Activated CD8-positive, alpha-beta memory T cell treated with anti-CD3 and anti-CD28 coated beads, Interleukin-2, amount 10 ng/mL, durations not matched to agents 7 days and 5 days (primary cell): Measurements from ENCODE around the gene C17orf75. TPM values are rescaled to one million over a fixed set of nuclear protein-coding genes. Genes with fewer than 3 reads are reported as not detected.
"Not testable (repeated sequence)": the region's sequence is repeated elsewhere in the genome, so short reads cannot be mapped to it uniquely, and the experiment has no call there.

ENCODE experiments used
- ATAC-seq: fragments of 150-1000 bp; cut with Tn5 transposase; one replicate; pipeline ENCODE4 v1.10.0; 2021; ENCODE audit warnings: moderate library complexity
- CTCF ChIA-PET: fragments of 350-600 bp; sonication (Branson Sonifier 250); formaldehyde crosslinking; loops from one replicate; lab custom pipeline; 2021; ENCODE audit warnings: antibody characterized with exemption; lab: Charles Lee
- DNase-seq: peaks from one replicate; pipeline ENCODE4 v3.0.0-alpha.2; 2020
- H3K27ac Mint-ChIP-seq: one replicate; pipeline ENCODE4 v1.8.0; 2021; ENCODE audit warnings: mild to moderate bottlenecking, mixed read lengths
- H3K27me3 Mint-ChIP-seq: one replicate; pipeline ENCODE4 v1.8.0; 2021; ENCODE audit warnings: mixed read lengths
- H3K36me3 Mint-ChIP-seq: one replicate; pipeline ENCODE4 v1.8.0; 2021; ENCODE audit warnings: mild to moderate bottlenecking, mixed read lengths
- H3K4me1 Mint-ChIP-seq: one replicate; pipeline ENCODE4 v1.8.0; 2021; ENCODE audit warnings: mixed read lengths
- H3K4me3 Mint-ChIP-seq: one replicate; pipeline ENCODE4 v1.8.0; 2021; ENCODE audit warnings: mild to moderate bottlenecking, moderate library complexity, mixed read lengths
- H3K9me3 Mint-ChIP-seq: one replicate; pipeline ENCODE4 v1.8.0; 2022; ENCODE audit warnings: low read depth, mixed read lengths
- total RNA-seq, 2 experiments: library from RNA; stranded (reverse); gene quantifications; one replicate each; pipeline ENCODE4 v1.2.3, GENCODE V29; 2021

The C17orf75 gene
- total RNA-seq, 2 experiments from 2014 or later, result 32.3 to 39.0 TPM

- H3K36me3 Mint-ChIP-seq, result peaks cover 65% of the 10 kb centered on the region
- H3K9me3 Mint-ChIP-seq, result no peaks in the 10 kb centered on the region
- H3K4me1 Mint-ChIP-seq, result peaks cover 55% of the 10 kb centered on the region
- no peaks in the 10 kb centered on the region for H3K27me3 Mint-ChIP-seq
- peak overlapping the region; percentile 29 for H3K4me3 Mint-ChIP-seq
- ATAC-seq (no peak), DNase-seq (no peak)
- H3K27ac Mint-ChIP-seq, result peak overlapping the region; percentile 47
- CTCF ChIA-PET, result no interaction called here
These were observed 13.8 kb upstream of the C17orf75 start for GRCh38 chr17:32355649-32356377.

- Mint-ChIP-seq H3K36me3 (peaks cover 61% of the 10 kb centered on the region), H3K4me1 (peaks cover 53% of the 10 kb centered on the region), H3K27ac (peak overlapping the region; percentile 15), H3K4me3 (peak overlapping the region; percentile 99)
- not testable (repeated sequence) for DNase-seq, ATAC-seq, H3K27me3 Mint-ChIP-seq, H3K9me3 Mint-ChIP-seq
- CTCF ChIA-PET, result interaction anchor here (1.4 kb wide), 1 partner anchor 18 kb away, joined by 5 read pairs; no protein-coding TSS in a partner anchor
These were observed 10.8 kb upstream of the C17orf75 start for GRCh38 chr17:32352734-32353133.

DNA sequence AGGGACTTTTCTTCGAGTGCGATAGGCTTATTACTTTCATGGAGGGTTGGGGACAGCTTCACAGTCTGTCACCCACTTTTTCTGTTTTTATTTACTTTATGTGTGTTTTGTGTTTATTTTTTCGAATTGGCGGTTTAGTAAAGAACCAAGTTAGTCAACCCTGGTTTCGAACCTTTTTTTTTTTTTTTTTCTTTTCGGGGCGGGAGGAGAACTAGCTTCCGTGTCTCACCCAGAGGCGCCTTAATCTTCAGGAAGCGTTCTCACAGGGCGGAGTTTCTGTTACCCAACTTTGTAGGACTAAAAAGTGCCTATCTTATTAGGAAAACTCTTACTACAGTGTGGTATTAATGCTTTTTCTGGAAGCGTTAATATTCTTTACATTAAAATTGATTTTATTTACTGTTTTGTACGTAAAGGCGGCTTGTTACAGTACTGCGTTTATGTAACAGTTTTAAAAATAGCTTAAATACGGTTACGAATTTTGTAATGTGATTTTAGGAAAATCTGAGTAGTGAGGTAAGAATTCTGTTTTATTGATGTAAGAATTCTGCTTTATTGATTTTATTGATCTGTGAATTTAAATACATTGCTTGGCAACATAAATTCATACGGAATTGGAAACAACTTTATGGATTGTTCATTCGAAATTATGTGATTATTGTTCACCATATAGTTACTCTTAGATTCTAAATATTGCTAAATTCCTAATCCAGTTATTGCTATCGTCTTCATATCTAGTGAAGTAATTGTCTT is 8.9 kb upstream of the C17orf75 start:
- CTCF ChIA-PET, result interaction anchor here (0.7 to 1.7 kb wide), 12 partner anchors 10 to 343 kb away, joined by 3 to 14 read pairs (median 4); partner anchors contain the start of gene LRRC37B

DNA sequence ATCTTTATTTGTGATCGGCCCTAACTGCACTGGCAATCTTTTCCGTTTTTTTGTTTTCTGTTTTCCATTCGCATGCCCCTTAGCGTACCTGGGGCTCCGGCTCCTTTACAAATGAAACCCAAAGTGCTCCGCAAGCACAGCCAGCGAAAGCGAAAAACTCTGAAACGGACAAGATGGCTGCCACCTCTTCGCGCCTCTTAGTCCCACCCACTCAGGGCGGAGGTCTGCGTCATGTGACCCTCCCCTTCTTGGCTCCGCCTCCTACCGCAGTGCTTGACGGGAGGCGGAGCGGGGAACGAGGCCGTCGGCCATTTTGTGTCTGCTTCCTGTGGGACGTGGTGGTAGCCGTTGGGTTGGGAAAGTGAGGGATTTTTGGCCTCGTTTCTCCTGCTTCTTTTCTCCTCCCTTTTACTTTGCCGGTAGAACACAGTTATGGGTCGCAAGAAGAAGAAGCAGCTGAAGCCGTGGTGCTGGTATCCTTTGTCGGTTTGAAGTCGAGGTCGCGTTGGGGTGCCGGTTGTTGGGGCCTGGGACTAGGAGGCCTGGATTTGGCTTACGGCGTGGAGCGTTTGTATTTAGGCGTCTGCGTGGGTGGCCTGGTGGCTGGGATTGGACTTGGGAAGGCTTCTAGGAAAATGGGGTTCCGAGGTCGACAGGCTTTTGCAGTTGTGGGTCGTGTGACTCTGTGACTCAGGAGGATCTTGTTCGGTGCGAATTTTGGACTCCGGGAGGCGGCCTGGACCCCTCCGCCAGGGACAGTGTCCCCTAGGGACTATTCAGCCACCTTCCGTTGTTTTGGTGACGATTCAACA is 8.1 kb upstream of the C17orf75 start, which contains the start of gene ZNF207:
TSS of gene ZNF207 (plus strand) at position 304 of the 812 bp plus-strand sequence. CDS start at position 433, 129 bp downstream.
- Mint-ChIP-seq H3K27ac (peak within 1 kb of the TSS; percentile 100), H3K27me3 (no peaks in the 10 kb centered on the region), H3K9me3 (no peaks in the 10 kb centered on the region), H3K36me3 (peaks cover 44% of the 10 kb centered on the region), H3K4me1 (peaks cover 35% of the 10 kb centered on the region), H3K4me3 (peak within 1 kb of the TSS; percentile 99)
- DNase-seq (peak; percentile 97), ATAC-seq (peak; percentile 95)
- CTCF ChIA-PET, result interaction anchor here (0.7 to 1.8 kb wide), 10 partner anchors 12 to 343 kb away, joined by 3 to 14 read pairs (median 4); partner anchors contain the start of genes LRRC37B and PSMD11

More for the DNA sequence above, 8.9 kb upstream of the C17orf75 start:
- Mint-ChIP-seq H3K36me3 (peaks cover 52% of the 10 kb centered on the region), H3K27me3 (no peaks in the 10 kb centered on the region), H3K4me3 (peak overlapping the region; percentile 99), H3K4me1 (peaks cover 43% of the 10 kb centered on the region), H3K9me3 (no peaks in the 10 kb centered on the region), H3K27ac (peak overlapping the region; percentile 100)
- DNase-seq (peak; percentile 70), ATAC-seq (peak; percentile 54)

GRCh38 chr17:32349503-32349853 is 7.5 kb upstream of the C17orf75 start:
- H3K4me3 Mint-ChIP-seq, result peak overlapping the region; percentile 99
- CTCF ChIA-PET, result interaction anchor here (1.8 kb wide), 1 partner anchor 95 kb away, joined by 5 read pairs; the partner anchor contains the start of gene PSMD11
- ATAC-seq, result no peak
- peaks cover 39% of the 10 kb centered on the region for H3K36me3 Mint-ChIP-seq
- H3K9me3 Mint-ChIP-seq, result no peaks in the 10 kb centered on the region
- H3K27ac Mint-ChIP-seq, result peak overlapping the region; percentile 100
- H3K27me3 Mint-ChIP-seq, result no peaks in the 10 kb centered on the region
- peaks cover 29% of the 10 kb centered on the region for H3K4me1 Mint-ChIP-seq
- peak; percentile 48 for DNase-seq

DNA sequence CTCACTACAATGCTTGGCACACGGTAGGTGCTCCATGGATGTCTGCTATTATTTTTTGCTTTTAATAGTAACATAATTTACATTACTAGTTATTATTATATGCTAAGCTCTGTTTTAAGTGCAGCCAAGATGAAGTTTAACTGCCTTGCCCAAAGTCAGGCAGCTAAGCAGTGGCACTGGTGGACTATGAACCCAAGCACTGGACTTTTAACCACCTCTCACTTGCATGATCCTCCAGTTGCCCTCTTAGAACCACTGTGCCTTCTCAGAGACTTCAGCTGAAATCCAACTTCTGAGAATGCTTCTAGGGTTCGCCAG is 6.5 kb upstream of the C17orf75 start:
- H3K9me3 Mint-ChIP-seq, result no peaks in the 10 kb centered on the region
- peaks cover 32% of the 10 kb centered on the region for H3K36me3 Mint-ChIP-seq
- peak overlapping the region; percentile 99 for H3K4me3 Mint-ChIP-seq
- peaks cover 24% of the 10 kb centered on the region for H3K4me1 Mint-ChIP-seq
- peak overlapping the region; percentile 68 for H3K27ac Mint-ChIP-seq
- ATAC-seq (no peak), DNase-seq (no peak)
- CTCF ChIA-PET, result interaction anchor here (0.8 to 1.8 kb wide), 4 partner anchors 9 to 96 kb away, joined by 3 to 5 read pairs (median 3); partner anchors contain the start of gene PSMD11
- H3K27me3 Mint-ChIP-seq, result no peaks in the 10 kb centered on the region

- CTCF ChIA-PET, result interaction anchor here (2.0 kb wide), 1 partner anchor 23 kb away, joined by 6 read pairs; no protein-coding TSS in a partner anchor
- Mint-ChIP-seq H3K4me1 (peaks cover 31% of the 10 kb centered on the region), H3K27ac (no peak overlapping the region), H3K9me3 (no peaks in the 10 kb centered on the region), H3K27me3 (no peaks in the 10 kb centered on the region), H3K36me3 (peaks cover 14% of the 10 kb centered on the region), H3K4me3 (no peak overlapping the region)
- DNase-seq (no peak), ATAC-seq (no peak)
These were observed 4.1 kb upstream of the C17orf75 start for GRCh38 chr17:32345951-32346600.

- Mint-ChIP-seq H3K4me3 (peak overlapping the region; percentile 98), H3K4me1 (peaks cover 34% of the 10 kb centered on the region), H3K27me3 (no peaks in the 10 kb centered on the region), H3K36me3 (peaks cover 12% of the 10 kb centered on the region), H3K9me3 (no peaks in the 10 kb centered on the region), H3K27ac (peak overlapping the region; percentile 88)
- DNase-seq (no peak), ATAC-seq (no peak)
- CTCF ChIA-PET, result interaction anchor here (0.6 to 1.1 kb wide), 2 partner anchors 101 to 286 kb away, joined by 3 read pairs; partner anchors contain the start of gene PSMD11
These were observed 791 bp upstream of the C17orf75 start for GRCh38 chr17:32342603-32343325.

GRCh38 chr17:32341141-32341856 is 674 bp downstream of the C17orf75 start:
- H3K36me3 Mint-ChIP-seq, result peaks cover 17% of the 10 kb centered on the region
- H3K27ac Mint-ChIP-seq, result peak overlapping the region; percentile 88
- DNase-seq, result peak; percentile 78
- ATAC-seq, result peak; percentile 38
- CTCF ChIA-PET, result interaction anchor here (0.6 to 2.3 kb wide), 10 partner anchors 8 to 121 kb away, joined by 3 to 20 read pairs (median 4); partner anchors contain the start of gene PSMD11
- H3K9me3 Mint-ChIP-seq, result no peaks in the 10 kb centered on the region
- no peaks in the 10 kb centered on the region for H3K27me3 Mint-ChIP-seq
- H3K4me3 Mint-ChIP-seq, result peak overlapping the region; percentile 98
- peaks cover 34% of the 10 kb centered on the region for H3K4me1 Mint-ChIP-seq

GRCh38 chr17:32335687-32336086 is 6.3 kb downstream of the C17orf75 start:
- no peak overlapping the region for H3K4me3 Mint-ChIP-seq
- H3K9me3 Mint-ChIP-seq, result no peaks in the 10 kb centered on the region
- peaks cover 44% of the 10 kb centered on the region for H3K36me3 Mint-ChIP-seq
- CTCF ChIA-PET, result interaction anchor here (1.0 to 2.9 kb wide), 2 partner anchors 12 to 16 kb away, joined by 3 to 10 read pairs; no protein-coding TSS in a partner anchor
- ATAC-seq, result no peak
- DNase-seq, result no peak
- peaks cover 33% of the 10 kb centered on the region for H3K4me1 Mint-ChIP-seq
- no peaks in the 10 kb centered on the region for H3K27me3 Mint-ChIP-seq
- no peak overlapping the region for H3K27ac Mint-ChIP-seq

DNA sequence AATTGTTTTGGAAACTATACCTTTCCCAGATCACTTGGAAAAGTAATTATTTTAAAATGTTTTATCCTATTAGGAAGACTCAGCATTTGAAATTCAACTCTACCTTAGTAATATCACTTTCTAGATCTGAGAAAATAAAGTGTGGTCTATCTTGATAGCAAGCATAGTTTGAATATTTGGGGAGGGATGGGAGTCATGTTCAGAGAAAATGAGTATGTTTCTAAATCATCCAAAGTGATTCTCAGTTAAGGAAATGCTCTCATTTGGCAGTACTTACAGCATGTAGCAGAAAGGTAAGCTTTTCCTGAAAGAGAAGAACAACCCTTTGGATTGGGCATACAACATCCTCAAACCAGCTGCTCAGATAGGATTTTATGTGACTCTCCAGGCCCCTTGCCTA is 6.9 kb downstream of the C17orf75 start:
- no peak overlapping the region for H3K4me3 Mint-ChIP-seq
- H3K27me3 Mint-ChIP-seq, result no peaks in the 10 kb centered on the region
- ATAC-seq (no peak), DNase-seq (no peak)
- peaks cover 36% of the 10 kb centered on the region for H3K4me1 Mint-ChIP-seq
- no peak overlapping the region for H3K27ac Mint-ChIP-seq
- no peaks in the 10 kb centered on the region for H3K9me3 Mint-ChIP-seq
- CTCF ChIA-PET, result interaction anchor here (1.0 to 2.9 kb wide), 2 partner anchors 11 to 16 kb away, joined by 3 to 10 read pairs; no protein-coding TSS in a partner anchor
- H3K36me3 Mint-ChIP-seq, result peaks cover 44% of the 10 kb centered on the region
